WTC11 (cell line): Measurements from ENCODE around the gene BAIAP2L1. TPM values are rescaled to one million over a fixed set of nuclear protein-coding genes. Genes with fewer than 3 reads are reported as not detected.

Experiments used
- ATAC-seq: fragments of 200-7000 bp; cut with Tn5 transposase; 2 replicates; pipeline ENCODE4 v1.10.0; 2021; ENCODE audit warnings: mild to moderate bottlenecking, moderate library complexity
- CTCF ChIA-PET: fragments of 300-600 bp; sonication (Branson Sonifier 250); formaldehyde crosslinking; loops from one replicate; lab custom pipeline; 2021; ENCODE audit warnings: antibody characterized with exemption; lab: Charles Lee
- POLR2A ChIA-PET: fragments of 350-600 bp; sonication (Branson Sonifier 250); formaldehyde crosslinking; loops from one replicate; lab custom pipeline; 2021; ENCODE audit warnings: antibody characterized with exemption; lab: Charles Lee
- DNase-seq: peaks from one replicate; pipeline ENCODE4 v3.0.0; 2021; ENCODE audit warnings: low spot score
- H3K27ac Mint-ChIP-seq: 2 replicates; pipeline ENCODE4 v1.8.0; 2021; ENCODE audit warnings: mixed read lengths
- H3K27me3 Mint-ChIP-seq: 2 replicates; pipeline ENCODE4 v1.8.0; 2021; ENCODE audit warnings: low read depth, mild to moderate bottlenecking, moderate library complexity, mixed read lengths
- H3K36me3 Mint-ChIP-seq: 2 replicates; pipeline ENCODE4 v1.8.0; 2021; ENCODE audit warnings: mixed read lengths
- H3K4me1 Mint-ChIP-seq: 2 replicates; pipeline ENCODE4 v1.8.0; 2022; ENCODE audit warnings: mixed read lengths
- H3K4me3 Mint-ChIP-seq: 2 replicates; pipeline ENCODE4 v1.8.0; 2021; ENCODE audit warnings: mild to moderate bottlenecking, moderate library complexity, mixed read lengths
- H3K9me3 Mint-ChIP-seq: 2 replicates; pipeline ENCODE4 v1.8.0; 2021; ENCODE audit warnings: mixed read lengths
- AFF4 ChIP-seq: sonication (generic); formaldehyde crosslinking; IDR thresholded peaks from 2 replicates; pipeline ENCODE4 v1.8.1; 2023; ENCODE audit warnings: mild to moderate bottlenecking, missing genetic modification reagents, borderline replicate concordance
- ATF1 ChIP-seq: sonication (generic); formaldehyde crosslinking; IDR thresholded peaks from 2 replicates; pipeline ENCODE4 v1.8.1; 2023; ENCODE audit warnings: mild to moderate bottlenecking, moderate library complexity, missing genetic modification reagents
- ATF2 ChIP-seq: sonication (generic); formaldehyde crosslinking; IDR thresholded peaks from 2 replicates; pipeline ENCODE4 v1.8.1; 2022; ENCODE audit warnings: low read depth, missing genetic modification reagents, borderline replicate concordance
- ATF3 ChIP-seq: sonication (generic); formaldehyde crosslinking; conservative IDR thresholded peaks from 2 replicates; pipeline ENCODE4 v1.8.1; 2022; ENCODE audit warnings: mild to moderate bottlenecking, missing genetic modification reagents
- E2F5 ChIP-seq: sonication (generic); formaldehyde crosslinking; IDR thresholded peaks from 2 replicates; pipeline ENCODE4 v1.8.1; 2022; ENCODE audit warnings: mild to moderate bottlenecking, moderate library complexity, missing genetic modification reagents
- ELF4 ChIP-seq: sonication (generic); formaldehyde crosslinking; IDR thresholded peaks from 2 replicates; pipeline ENCODE4 v1.8.1; 2022; ENCODE audit warnings: low read depth, mild to moderate bottlenecking, moderate library complexity, missing genetic modification reagents
- GRHL2 ChIP-seq: fragments of 250-450 bp; sonication (Bioruptor Pico); IDR thresholded peaks from 2 replicates; pipeline ENCODE4 v1.8.0; 2022; ENCODE audit warnings: mild to moderate bottlenecking, moderate library complexity; ENCODE audit not compliant: insufficient replicate concordance, severe bottlenecking
- IRF1 ChIP-seq: sonication (generic); formaldehyde crosslinking; IDR thresholded peaks from 2 replicates; pipeline ENCODE4 v1.8.0; 2023; ENCODE audit warnings: missing genetic modification reagents
- JAZF1 ChIP-seq: fragments of 250-450 bp; sonication (Bioruptor Pico); IDR thresholded peaks from 2 replicates; pipeline ENCODE4 v1.9.0; 2021; ENCODE audit warnings: moderate library complexity, mild to moderate bottlenecking, inconsistent platforms
- MAX ChIP-seq: sonication (generic); formaldehyde crosslinking; IDR thresholded peaks from 2 replicates; pipeline ENCODE4 v1.8.0; 2022; ENCODE audit warnings: mild to moderate bottlenecking, missing genetic modification reagents
- SMAD3 ChIP-seq: sonication (generic); formaldehyde crosslinking; IDR thresholded peaks from 2 replicates; pipeline ENCODE4 v1.8.0; 2022; ENCODE audit warnings: missing genetic modification reagents, mild to moderate bottlenecking, borderline replicate concordance
- TEAD4 ChIP-seq: sonication (generic); formaldehyde crosslinking; IDR thresholded peaks from 2 replicates; pipeline ENCODE4 v1.8.0; 2022; ENCODE audit warnings: mild to moderate bottlenecking, missing genetic modification reagents
- USF1 ChIP-seq: sonication (generic); formaldehyde crosslinking; IDR thresholded peaks from 2 replicates; pipeline ENCODE4 v1.8.0; 2022; ENCODE audit warnings: mild to moderate bottlenecking, missing genetic modification reagents
- ZBTB21 ChIP-seq: sonication (generic); formaldehyde crosslinking; IDR thresholded peaks from 2 replicates; pipeline ENCODE4 v1.8.1; 2023; ENCODE audit warnings: mild to moderate bottlenecking, missing genetic modification reagents, borderline replicate concordance
- ZNF219 ChIP-seq: sonication (generic); formaldehyde crosslinking; IDR thresholded peaks from 2 replicates; pipeline ENCODE4 v1.8.0; 2023; ENCODE audit warnings: missing genetic modification reagents, mild to moderate bottlenecking, borderline replicate concordance
- ZNF232 ChIP-seq: sonication (generic); formaldehyde crosslinking; IDR thresholded peaks from 2 replicates; pipeline ENCODE4 v1.8.0; 2022; ENCODE audit warnings: mild to moderate bottlenecking, missing genetic modification reagents
- total RNA-seq: library from RNA; stranded (reverse); gene quantifications from 3 replicates; pipeline ENCODE4 v1.2.3, GENCODE V29; 2021

Gene BAIAP2L1
- total RNA-seq, 1 experiment from 2014 or later = 37.5 TPM

- peaks cover 47% of the 10 kb centered on the region for H3K36me3 Mint-ChIP-seq
- DNase-seq (no peak), ATAC-seq (no peak)
- peak overlapping the region; percentile 87 for H3K27ac Mint-ChIP-seq
- H3K9me3 Mint-ChIP-seq = no peaks in the 10 kb centered on the region
- H3K4me1 Mint-ChIP-seq = peaks cover 14% of the 10 kb centered on the region
- CTCF ChIA-PET = interaction anchor here (1.4 to 2.3 kb wide), 2 partner anchors 14 to 99 kb away, joined by 3 to 8 read pairs; partner anchors contain the start of gene BAIAP2L1
- TF ChIP-seq ZNF232 (CRISPR knock-in tag) (no peak), ATF1 (CRISPR knock-in tag) (no peak), AFF4 (CRISPR knock-in tag) (no peak), TEAD4 (CRISPR knock-in tag) (no peak), MAX (no peak), E2F5 (CRISPR knock-in tag) (no peak), ATF3 (CRISPR knock-in tag) (no peak), GRHL2 (no peak), USF1 (CRISPR knock-in tag) (no peak), IRF1 (CRISPR knock-in tag) (no peak), ZNF219 (no peak), ELF4 (CRISPR knock-in tag) (no peak), ATF2 (CRISPR knock-in tag) (no peak), ZBTB21 (no peak), JAZF1 (CRISPR knock-in tag) (no peak), SMAD3 (CRISPR knock-in tag) (no peak)
- POLR2A ChIA-PET = interaction anchor here (1.5 kb wide), 1 partner anchor 99 kb away, joined by 3 read pairs; the partner anchor contains the start of gene BAIAP2L1
- peaks cover 2% of the 10 kb centered on the region; the same call in 1 of the 2 replicates for H3K27me3 Mint-ChIP-seq
- no peak overlapping the region for H3K4me3 Mint-ChIP-seq
These were observed 99.0 kb downstream of the BAIAP2L1 start for GRCh38 chr7:98301693-98302470.
